ENCODE measurements around the gene SF3B6. TPM values are rescaled to one million over a fixed set of nuclear protein-coding genes. Genes with fewer than 3 reads are reported as not detected.
A peak's percentile ranks its signal among the peaks of the same experiment; 100 is the strongest.

SF3B6 gene
- total RNA-seq, 1 experiment from 2014 or later = 132 TPM

DNA sequence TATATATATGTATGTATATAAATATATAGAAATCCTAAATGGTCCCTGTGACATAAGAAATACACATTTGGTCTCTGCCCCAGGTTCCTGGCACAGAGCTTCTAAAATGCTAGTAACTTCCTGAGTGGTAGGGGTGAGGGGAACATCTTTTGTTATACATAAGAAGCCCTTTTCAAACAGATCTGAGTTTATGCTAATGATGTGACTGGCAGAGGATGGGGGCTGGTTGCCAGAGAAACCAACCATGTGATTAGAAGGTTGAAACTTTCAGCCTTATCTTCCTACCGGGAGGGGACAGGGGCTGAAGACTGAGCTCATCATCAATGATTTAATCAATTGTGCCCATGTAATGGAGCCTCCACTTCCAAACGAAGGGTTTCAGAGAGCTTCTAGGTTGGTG lies 49.9 kb downstream of the SF3B6 start:
- Histone ChIP-seq H3K9ac (ENCODE audit: extremely low read depth, insufficient read length, low read length) (no peak overlapping the region), H2AK5ac (ENCODE audit: insufficient read length, low read length) (no peak overlapping the region), H3K79me1 (ENCODE audit: insufficient read depth, low read depth, low read length, poor library complexity, severe bottlenecking) (no peaks in the 10 kb centered on the region), H2BK120ac (ENCODE audit: low read depth, low read length, poor library complexity, severe bottlenecking) (no peak overlapping the region), H3K23ac (ENCODE audit: insufficient read length, low read depth, low read length) (no peak overlapping the region), H2AFZ (ENCODE audit: low read length) (no peak overlapping the region), H2BK20ac (ENCODE audit: low read depth, low read length, poor library complexity, severe bottlenecking) (no peak overlapping the region), H3K56ac (ENCODE audit: insufficient read length, low read depth, low read length) (no peak overlapping the region), H4K5ac (ENCODE audit: insufficient read length, low read depth, low read length) (no peak overlapping the region), H3K4ac (ENCODE audit: low read depth, low read length) (no peak overlapping the region), H3K4me2 (ENCODE audit: insufficient read depth, insufficient read length, low read length) (peak overlapping the region; percentile 50), H2BK12ac (ENCODE audit: insufficient read length, low read depth, low read length) (no peak overlapping the region), H3K23me2 (ENCODE audit: insufficient read length, low read depth, low read length, poor library complexity, severe bottlenecking) (no peaks in the 10 kb centered on the region), H2BK5ac (ENCODE audit: insufficient read length, low read length) (no peak overlapping the region), H4K20me1 (ENCODE audit: control insufficient read depth, insufficient read depth, insufficient read length) (no peaks in the 10 kb centered on the region), H3K27me3 (ENCODE audit: insufficient read depth, low read length) (no peaks in the 10 kb centered on the region), H4K91ac (ENCODE audit: insufficient read length, low read depth, low read length) (no peak overlapping the region), H3K9me3 (ENCODE audit: control insufficient read depth, low read depth, low read length) (no peaks in the 10 kb centered on the region), H3T11ph (ENCODE audit: low read length) (no peak overlapping the region), H3K79me2 (ENCODE audit: insufficient read depth, low read length) (no peaks in the 10 kb centered on the region; the same call in 1 of the 2 replicates), H2BK15ac (ENCODE audit: low read depth, low read length) (no peak overlapping the region), H4K8ac (replicated peaks; ENCODE audit: insufficient read length, low read depth, low read length) (no peak overlapping the region), H3K18ac (ENCODE audit: insufficient read length, low read depth, low read length) (no peak overlapping the region), H3K27ac (ENCODE audit: insufficient read length, low read depth, low read length) (peak overlapping the region; percentile 61), H3K14ac (ENCODE audit: insufficient read depth, low read length) (no peak overlapping the region), H3K4me1 (ENCODE audit: insufficient read depth, low read length) (peaks cover 15% of the 10 kb centered on the region; the same call in 1 of the 2 replicates)
- no peaks in the 10 kb centered on the region for H3K27me3 Mint-ChIP-seq (ENCODE audit: low read depth)
- peaks cover 47 to 67% (median 59%) of the 10 kb centered on the region in 3 experiments for H3K36me3 Mint-ChIP-seq (ENCODE audit: insufficient read depth in 1 of 3, low read depth in 3 of 3)
- no CpG with 5 or more reads among the region's 2 CpGs for WGBS (ENCODE audit: extremely low coverage, insufficient read length, low lambda C conversion rate)
- peak; percentile 64 for DNase-seq
- TF ChIP-seq, protein P1, sequence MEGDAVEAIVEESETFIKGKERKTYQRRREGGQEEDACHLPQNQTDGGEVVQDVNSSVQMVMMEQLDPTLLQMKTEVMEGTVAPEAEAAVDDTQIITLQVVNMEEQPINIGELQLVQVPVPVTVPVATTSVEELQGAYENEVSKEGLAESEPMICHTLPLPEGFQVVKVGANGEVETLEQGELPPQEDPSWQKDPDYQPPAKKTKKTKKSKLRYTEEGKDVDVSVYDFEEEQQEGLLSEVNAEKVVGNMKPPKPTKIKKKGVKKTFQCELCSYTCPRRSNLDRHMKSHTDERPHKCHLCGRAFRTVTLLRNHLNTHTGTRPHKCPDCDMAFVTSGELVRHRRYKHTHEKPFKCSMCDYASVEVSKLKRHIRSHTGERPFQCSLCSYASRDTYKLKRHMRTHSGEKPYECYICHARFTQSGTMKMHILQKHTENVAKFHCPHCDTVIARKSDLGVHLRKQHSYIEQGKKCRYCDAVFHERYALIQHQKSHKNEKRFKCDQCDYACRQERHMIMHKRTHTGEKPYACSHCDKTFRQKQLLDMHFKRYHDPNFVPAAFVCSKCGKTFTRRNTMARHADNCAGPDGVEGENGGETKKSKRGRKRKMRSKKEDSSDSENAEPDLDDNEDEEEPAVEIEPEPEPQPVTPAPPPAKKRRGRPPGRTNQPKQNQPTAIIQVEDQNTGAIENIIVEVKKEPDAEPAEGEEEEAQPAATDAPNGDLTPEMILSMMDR (conservative IDR thresholded peaks at IDR 0.05) = no peak
- H3K9me3 Mint-ChIP-seq = 0 out of 5 replicates have a peak, but pooled peaks cover 0 to 3% of the 10 kb centered on the region in 2 experiments
- peak overlapping the region; percentile 45 to 67; a peak in 4 of 5 replicates for H3K4me3 Mint-ChIP-seq
- peak overlapping the region; percentile 97 to 99 (median 97); a peak in 6 of 7 replicates for H3K27ac Mint-ChIP-seq
- peaks cover 42 to 43% of the 10 kb centered on the region in 2 experiments for H3K4me1 Mint-ChIP-seq
